CD14-positive monocyte (primary cell): ENCODE data around the gene LTV1. TPM values are rescaled to one million over a fixed set of nuclear protein-coding genes. Genes with fewer than 3 reads are reported as not detected.

ENCODE experiments used
- DNase-seq, 3 donors: peaks; one replicate each; pipeline ENCODE4 v3.0.0-alpha.2; 2011 to 2022
- H2AFZ ChIP-seq: 2 replicates; pipeline ENCODE4 v1.6.0; 2012; ENCODE audit warnings: mild to moderate bottlenecking, low read depth, low read length, inconsistent platforms; ENCODE audit not compliant: insufficient read depth, poor library complexity, severe bottlenecking
- H3K27ac ChIP-seq, 2 donors: 1 replicate in 1 of 2; 2 replicates in 1 of 2; pipeline ENCODE4 v1.5.1; 2012 to 2013; ENCODE audit warnings: low read length in 2 of 2, control low read depth in 1 of 2, inconsistent platforms in 1 of 2, low read depth in 1 of 2, mild to moderate bottlenecking in 1 of 2
- H3K27me3 ChIP-seq, 2 donors: one replicate each; pipeline versions ENCODE4 v1.6.0 to v1.6.1; 2011 to 2013; ENCODE audit warnings: low read length in 2 of 2; ENCODE audit not compliant: control insufficient read depth in 2 of 2, insufficient read depth in 2 of 2
- H3K36me3 ChIP-seq, 2 donors: replicated peaks in 1 of 2; 1 replicate in 1 of 2; 2 replicates in 1 of 2; pipeline versions ENCODE4 v1.5.1 to v1.6.1; 2012 to 2013; ENCODE audit warnings: low read length in 2 of 2, control low read depth in 1 of 2, inconsistent platforms in 1 of 2, mild to moderate bottlenecking in 1 of 2; ENCODE audit not compliant: insufficient read depth in 2 of 2, control insufficient read depth in 1 of 2
- H3K4me1 ChIP-seq, 2 donors: 1 replicate in 1 of 2; 2 replicates in 1 of 2; pipeline versions ENCODE4 v1.5.1 to v1.6.1; 2012 to 2013; ENCODE audit warnings: low read length in 2 of 2, control low read depth in 1 of 2, inconsistent platforms in 1 of 2, mild to moderate bottlenecking in 1 of 2, moderate library complexity in 1 of 2; ENCODE audit not compliant: insufficient read depth in 2 of 2, control insufficient read depth in 1 of 2
- H3K4me2 ChIP-seq: replicated peaks from 2 replicates; pipeline ENCODE3; 2012; ENCODE audit warnings: low read length, moderate library complexity, mild to moderate bottlenecking; ENCODE audit not compliant: poor library complexity, severe bottlenecking; ENCODE audit errors: extremely low read depth
- H3K4me3 ChIP-seq, 3 experiments: fragments of 200-600 bp in 1 of 3; sonication (generic) in 1 of 3; replicated peaks in 1 of 3; 1 replicate in 2 of 3; 2 replicates in 1 of 3; pipeline ENCODE4 v1.5.1; 2011 to 2013; ENCODE audit warnings: low read length in 3 of 3, mild to moderate bottlenecking in 3 of 3, control low read depth in 2 of 3, low read depth in 2 of 3, inconsistent platforms in 1 of 3, moderate library complexity in 1 of 3
- H3K79me2 ChIP-seq: 2 replicates; pipeline ENCODE4 v1.6.0; 2012; ENCODE audit warnings: mild to moderate bottlenecking, control low read depth, inconsistent platforms, low read length, moderate library complexity; ENCODE audit not compliant: insufficient read depth
- H3K9ac ChIP-seq: 2 replicates; pipeline ENCODE4 v1.6.0; 2017; ENCODE audit warnings: low read length, mild to moderate bottlenecking; ENCODE audit not compliant: insufficient read depth, poor library complexity, severe bottlenecking
- H3K9me3 ChIP-seq, 2 donors: replicated peaks in 1 of 2; 1 replicate in 1 of 2; 2 replicates in 1 of 2; pipeline versions ENCODE4 v1.5.1 to v1.6.1; 2012 to 2013; ENCODE audit warnings: low read length in 2 of 2, control low read depth in 1 of 2; ENCODE audit not compliant: control insufficient read depth in 1 of 2, insufficient read depth in 1 of 2
- H4K20me1 ChIP-seq: 2 replicates; pipeline ENCODE4 v1.6.0; 2012; ENCODE audit warnings: mild to moderate bottlenecking, low read length, control low read depth, moderate library complexity; ENCODE audit not compliant: insufficient read depth
- H3K27ac Mint-ChIP-seq, 7 donors: one replicate each; pipeline ENCODE4 v1.8.0; 2020; ENCODE audit warnings: mild to moderate bottlenecking in 7 of 7, mixed read lengths in 7 of 7, moderate library complexity in 6 of 7, inconsistent platforms in 2 of 7
- H3K27me3 Mint-ChIP-seq, 3 donors: one replicate each; pipeline ENCODE4 v1.8.0; 2021 to 2022; ENCODE audit warnings: low read depth in 3 of 3, mild to moderate bottlenecking in 3 of 3, mixed read lengths in 3 of 3, moderate library complexity in 3 of 3, inconsistent platforms in 1 of 3
- H3K36me3 Mint-ChIP-seq, 2 donors: one replicate each; pipeline ENCODE4 v1.8.0; 2020; ENCODE audit warnings: mixed read lengths in 2 of 2, inconsistent platforms in 1 of 2, mild to moderate bottlenecking in 1 of 2
- H3K4me1 Mint-ChIP-seq: one replicate; pipeline ENCODE4 v1.8.0; 2020; ENCODE audit warnings: mild to moderate bottlenecking, mixed read lengths
- H3K4me3 Mint-ChIP-seq, 2 donors: one replicate each; pipeline ENCODE4 v1.8.0; 2020; ENCODE audit warnings: mild to moderate bottlenecking in 2 of 2, mixed read lengths in 2 of 2, moderate library complexity in 1 of 2
- H3K9me3 Mint-ChIP-seq, 7 donors: one replicate each; pipeline ENCODE4 v1.8.0; 2020 to 2022; ENCODE audit warnings: mixed read lengths in 7 of 7, mild to moderate bottlenecking in 6 of 7, moderate library complexity in 6 of 7, inconsistent platforms in 2 of 7
- WGBS: methylation state at CpG from one replicate; pipeline ENCODE4 v1.1.5; 2013; ENCODE audit warnings: missing lambda C conversion rate; ENCODE audit not compliant: insufficient coverage; 5-methylcytosine and 5-hydroxymethylcytosine counted together
- intact Hi-C, 2 donors: fragments of 100-400 bp; cut with micrococcal nuclease; formaldehyde crosslinking; loops; one replicate each; pipeline versions ENCODE4 v1.15.0 to v1.15.1; 2023
- polyA plus RNA-seq, 3 donors: library from polyadenylated mRNA; depleted of rRNA in 1 of 3; unstranded in 2 of 3; stranded (reverse) in 1 of 3; fragments of 300-500 nt in 2 of 3; fragments of >200 nt in 1 of 3; fragmentation: Illumina TruSeq in 2 of 3; gene quantifications; 1 replicate in 2 of 3; 2 replicates in 1 of 3; pipeline ENCODE4 v1.2.3, GENCODE V29; 2012 to 2021
- TF ChIP-seq, protein P1 (sequence below): fragments of 200-600 bp; IDR thresholded peaks from one replicate; pipeline ENCODE4 v1.8.0; 2022; ENCODE audit warnings: antibody characterized with exemption, mild to moderate bottlenecking

LTV1 gene
- polyA plus RNA-seq, 3 donors, result 10.5 to 15.4 (median 11.6) TPM

DNA sequence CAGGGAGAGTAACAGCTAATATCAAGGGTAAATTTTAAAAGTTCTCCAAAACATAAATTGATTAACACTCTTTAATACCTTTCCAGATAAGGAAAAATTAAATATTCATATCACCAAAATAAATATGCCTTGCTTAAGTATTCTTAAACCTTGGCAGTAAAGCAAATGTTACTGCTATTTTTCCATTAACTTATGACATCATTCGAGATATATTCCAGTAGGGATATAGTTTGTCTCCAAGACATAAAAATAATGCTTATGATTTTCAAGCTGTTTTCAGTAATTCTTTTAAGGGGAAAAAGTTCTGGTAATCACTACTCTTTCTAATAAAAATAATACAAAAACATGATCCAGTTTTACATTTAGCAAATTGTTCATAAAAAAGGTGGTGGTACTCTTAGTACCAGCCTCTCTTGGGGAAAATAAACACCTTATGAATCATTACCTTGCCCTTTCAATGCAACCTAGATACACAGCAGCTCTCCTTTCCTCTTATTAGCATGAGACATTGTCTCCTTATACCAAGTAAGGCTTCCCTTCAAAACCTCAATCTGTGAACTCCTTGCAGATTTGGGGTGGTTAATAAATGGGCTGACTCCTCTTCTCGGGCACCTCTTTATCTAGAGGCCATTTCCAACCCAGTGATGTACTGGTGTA lies 31.5 kb upstream of the LTV1 start:
- peaks cover 0 to 3% (median 0%) of the 10 kb centered on the region in 7 donors for H3K9me3 Mint-ChIP-seq
- TF ChIP-seq, protein P1, sequence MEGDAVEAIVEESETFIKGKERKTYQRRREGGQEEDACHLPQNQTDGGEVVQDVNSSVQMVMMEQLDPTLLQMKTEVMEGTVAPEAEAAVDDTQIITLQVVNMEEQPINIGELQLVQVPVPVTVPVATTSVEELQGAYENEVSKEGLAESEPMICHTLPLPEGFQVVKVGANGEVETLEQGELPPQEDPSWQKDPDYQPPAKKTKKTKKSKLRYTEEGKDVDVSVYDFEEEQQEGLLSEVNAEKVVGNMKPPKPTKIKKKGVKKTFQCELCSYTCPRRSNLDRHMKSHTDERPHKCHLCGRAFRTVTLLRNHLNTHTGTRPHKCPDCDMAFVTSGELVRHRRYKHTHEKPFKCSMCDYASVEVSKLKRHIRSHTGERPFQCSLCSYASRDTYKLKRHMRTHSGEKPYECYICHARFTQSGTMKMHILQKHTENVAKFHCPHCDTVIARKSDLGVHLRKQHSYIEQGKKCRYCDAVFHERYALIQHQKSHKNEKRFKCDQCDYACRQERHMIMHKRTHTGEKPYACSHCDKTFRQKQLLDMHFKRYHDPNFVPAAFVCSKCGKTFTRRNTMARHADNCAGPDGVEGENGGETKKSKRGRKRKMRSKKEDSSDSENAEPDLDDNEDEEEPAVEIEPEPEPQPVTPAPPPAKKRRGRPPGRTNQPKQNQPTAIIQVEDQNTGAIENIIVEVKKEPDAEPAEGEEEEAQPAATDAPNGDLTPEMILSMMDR, result no peak
- no peak for DNase-seq
- Histone ChIP-seq H3K27me3 (no peaks in the 10 kb centered on the region), H3K36me3 (peaks cover 4 to 32% of the 10 kb centered on the region in 2 donors), H2AFZ (no peak overlapping the region), H3K4me2 (no peak overlapping the region), H3K79me2 (no peaks in the 10 kb centered on the region), H3K9me3 (no peaks in the 10 kb centered on the region), H3K9ac (no peak overlapping the region), H4K20me1 (no peaks in the 10 kb centered on the region), H3K4me3 (no peak overlapping the region), H3K4me1 (peaks cover 15 to 19% of the 10 kb centered on the region in 2 donors), H3K27ac (no peak overlapping the region)
- H3K4me1 Mint-ChIP-seq, result peaks cover 16% of the 10 kb centered on the region
- intact Hi-C loops, result no loop called here
- WGBS, result no CpG with 5 or more reads among the region's 2 CpGs
- H3K4me3 Mint-ChIP-seq, result no peak overlapping the region
- H3K36me3 Mint-ChIP-seq, result peaks cover 30 to 39% of the 10 kb centered on the region in 2 donors
- no peak overlapping the region for H3K27ac Mint-ChIP-seq
- no peaks in the 10 kb centered on the region for H3K27me3 Mint-ChIP-seq

DNA sequence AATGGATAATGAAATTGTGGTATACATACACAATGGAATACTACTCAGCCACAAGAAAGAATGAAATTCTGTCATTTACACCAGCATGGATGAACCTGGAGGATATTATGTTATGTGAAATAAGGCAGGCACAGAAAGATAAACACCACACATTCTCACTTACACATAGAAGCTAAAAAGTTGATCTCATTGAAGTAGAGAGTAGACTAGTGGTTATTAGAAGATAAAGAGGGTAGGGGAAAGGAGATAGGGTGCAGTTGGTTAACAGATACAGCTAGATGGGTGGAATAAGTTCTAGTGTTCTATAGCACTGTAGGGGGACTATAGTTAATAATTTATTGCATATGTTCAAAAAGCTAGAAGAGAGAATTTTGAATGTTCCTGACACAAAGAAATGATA lies 25.5 kb upstream of the LTV1 start:
- Histone ChIP-seq H3K4me3 (no peak overlapping the region), H2AFZ (no peak overlapping the region), H3K4me1 (no peaks in the 10 kb centered on the region), H3K27me3 (no peaks in the 10 kb centered on the region), H3K27ac (no peak overlapping the region), H3K79me2 (no peaks in the 10 kb centered on the region), H3K36me3 (peaks cover under 1 to 39% of the 10 kb centered on the region in 2 donors), H3K9me3 (no peaks in the 10 kb centered on the region), H3K9ac (no peak overlapping the region), H4K20me1 (no peaks in the 10 kb centered on the region), H3K4me2 (no peak overlapping the region)
- no peaks in the 10 kb centered on the region for H3K27me3 Mint-ChIP-seq
- H3K4me3 Mint-ChIP-seq, result no peak overlapping the region
- intact Hi-C loops, result no loop called here
- peaks cover 0 to 3% (median 0%) of the 10 kb centered on the region in 7 donors for H3K9me3 Mint-ChIP-seq
- H3K36me3 Mint-ChIP-seq, result peaks cover 29 to 41% of the 10 kb centered on the region in 2 donors
- DNase-seq, result no peak
- TF ChIP-seq, protein P1, result no peak
- peak overlapping the region in 2 of 7 donors; percentile 42 to 55 for H3K27ac Mint-ChIP-seq
- no peaks in the 10 kb centered on the region for H3K4me1 Mint-ChIP-seq
